ENCODE results near the gene CDH13.

GRCh38 chr16:83305092-83305491 is 678.3 kb downstream of the CDH13 start:
- TF ChIP-seq POLR2AphosphoS5 (IDR thresholded peaks at IDR 0.05) (no peak), CTCF (IDR thresholded peaks at IDR 0.05) (no peak), POLR2A (IDR thresholded peaks at IDR 0.05) (no peak), EP300 (IDR thresholded peaks at IDR 0.05) (no peak)
